T-cell (primary cell): ENCODE measurements around the gene TPRG1L. TPM values are rescaled to one million over a fixed set of nuclear protein-coding genes. Genes with fewer than 3 reads are reported as not detected.

Source experiments
- ATAC-seq, 4 experiments: fragments of 200-7000 bp in 3 of 4; fragments of 150-1000 bp in 1 of 4; cut with Tn5 transposase; replicated peaks in 1 of 4; 1 replicate in 3 of 4; 2 replicates in 1 of 4; pipeline ENCODE4 v1.10.0; 2021; ENCODE audit warnings: moderate library complexity in 3 of 4, mild to moderate bottlenecking in 2 of 4, moderate number of reproducible peaks in 1 of 4
- CTCF ChIA-PET, 2 donors: fragments of 300-600 bp; sonication (Branson Sonifier 250); formaldehyde crosslinking; loops; one replicate each; lab custom pipeline; 2022; ENCODE audit warnings: antibody characterized with exemption in 2 of 2; lab: Charles Lee
- POLR2A ChIA-PET, 2 donors: fragments of 300-600 bp; sonication (Branson Sonifier 250); formaldehyde crosslinking; loops; one replicate each; lab custom pipeline; 2022; ENCODE audit warnings: antibody characterized with exemption in 2 of 2; lab: Charles Lee
- DNase-seq, 35 experiments: peaks; one replicate each; pipeline versions ENCODE4 v3.0.0 to v3.0.0-alpha.2; 2013 to 2023
- H3K27ac ChIP-seq: one replicate; pipeline ENCODE4 v1.5.1; 2013; ENCODE audit warnings: low read length
- H3K27me3 ChIP-seq, 2 experiments: replicated peaks in 1 of 2; 1 replicate in 1 of 2; 2 replicates in 1 of 2; pipeline versions ENCODE4 v1.6.1 to v1.7.0; 2013; ENCODE audit warnings: low read length in 1 of 2, mixed read lengths in 1 of 2; ENCODE audit not compliant: control insufficient read depth in 2 of 2, insufficient read depth in 2 of 2; ENCODE audit errors: extremely low read depth in 1 of 2
- H3K36me3 ChIP-seq, 2 donors: 1 replicate in 1 of 2; 2 replicates in 1 of 2; pipeline versions ENCODE4 v1.6.1 to v1.7.0; 2013; ENCODE audit warnings: low read length in 1 of 2; ENCODE audit not compliant: control insufficient read depth in 2 of 2, insufficient read depth in 1 of 2; ENCODE audit errors: extremely low read depth in 1 of 2
- H3K4me1 ChIP-seq, 2 experiments: 1 replicate in 1 of 2; 2 replicates in 1 of 2; pipeline versions ENCODE4 v1.6.1 to v1.7.0; 2013; ENCODE audit warnings: low read length in 2 of 2, mixed read lengths in 1 of 2; ENCODE audit not compliant: insufficient read depth in 2 of 2, control insufficient read depth in 1 of 2; ENCODE audit errors: extremely low read depth in 1 of 2
- H3K4me3 ChIP-seq, 2 donors: 1 replicate in 1 of 2; 2 replicates in 1 of 2; pipeline versions ENCODE4 v1.5.1 to v1.7.0; 2013; ENCODE audit warnings: mild to moderate bottlenecking in 2 of 2, low read length in 1 of 2, moderate library complexity in 1 of 2; ENCODE audit not compliant: control insufficient read depth in 1 of 2; ENCODE audit errors: extremely low read depth in 1 of 2
- H3K9me3 ChIP-seq: 2 replicates; pipeline ENCODE4 v1.7.0; 2013
- H3K27ac Mint-ChIP-seq, 2 donors: one replicate each; pipeline ENCODE4 v1.8.0; 2020 to 2021; ENCODE audit warnings: mild to moderate bottlenecking in 2 of 2, mixed read lengths in 2 of 2
- H3K27me3 Mint-ChIP-seq, 2 donors: one replicate each; pipeline ENCODE4 v1.8.0; 2021 to 2022; ENCODE audit warnings: mixed read lengths in 2 of 2
- H3K36me3 Mint-ChIP-seq: one replicate; pipeline ENCODE4 v1.8.0; 2021; ENCODE audit warnings: mixed read lengths
- H3K4me1 Mint-ChIP-seq, 3 donors: one replicate each; pipeline ENCODE4 v1.8.0; 2020 to 2022; ENCODE audit warnings: mixed read lengths in 3 of 3, mild to moderate bottlenecking in 1 of 3
- H3K4me3 Mint-ChIP-seq, 3 donors: one replicate each; pipeline ENCODE4 v1.8.0; 2020 to 2022; ENCODE audit warnings: mild to moderate bottlenecking in 3 of 3, mixed read lengths in 3 of 3, moderate library complexity in 3 of 3
- H3K9me3 Mint-ChIP-seq, 3 donors: one replicate each; pipeline ENCODE4 v1.8.0; 2020 to 2022; ENCODE audit warnings: mixed read lengths in 3 of 3
- WGBS: methylation state at CpG from one replicate; pipeline ENCODE4 v1.1.5; 2013; ENCODE audit warnings: missing lambda C conversion rate; ENCODE audit not compliant: insufficient coverage; 5-methylcytosine and 5-hydroxymethylcytosine counted together
- total RNA-seq, 35 experiments: library from RNA in 6 of 35; stranded (reverse) in 6 of 35; fragments of 120-200 nt in 1 of 35; gene quantifications; one replicate each; pipeline versions ENCODE4 v1.2.1 to v1.2.4 and lab custom pipeline; 2013 to 2026

TPRG1L gene
- total RNA-seq, 5 donors from 2014 or later (not counting 1 experiment from before 2014, with no cell fraction given) = 36.7 to 48.5 (median 45.4) TPM

- POLR2A ChIA-PET = no interaction called here
- CTCF ChIA-PET = no interaction called here
- DNase-seq (peak in 3 of 35 experiments; percentile 26 to 31 (median 27)), ATAC-seq (no peak)
- WGBS = 19% methylated on average over 73 of the region's 83 CpGs
- Histone ChIP-seq H3K9me3 (no peaks in the 10 kb centered on the region), H3K4me3 (peak overlapping the region in 1 of 2 donors; percentile 27), H3K27me3 (peaks cover 10 to 45% of the 10 kb centered on the region in 2 experiments), H3K4me1 (peaks cover 14 to 35% of the 10 kb centered on the region in 2 experiments), H3K36me3 (peaks cover 0 to 10% of the 10 kb centered on the region in 2 donors), H3K27ac (no peak overlapping the region)
- H3K4me3 Mint-ChIP-seq = peak overlapping the region; percentile 50 to 73 (median 56)
- H3K27me3 Mint-ChIP-seq = peaks cover 30 to 44% of the 10 kb centered on the region in 2 donors
- H3K36me3 Mint-ChIP-seq = peaks cover 13% of the 10 kb centered on the region
- no peaks in the 10 kb centered on the region for H3K9me3 Mint-ChIP-seq
- no peak overlapping the region for H3K27ac Mint-ChIP-seq
- H3K4me1 Mint-ChIP-seq = peaks cover 23 to 29% (median 26%) of the 10 kb centered on the region in 3 donors
Observed at GRCh38 chr1:3651026-3651929, 26.5 kb downstream of the TPRG1L start.

- Histone ChIP-seq H3K4me3 (peak within 1 kb of the TSS in 1 of 2 donors; percentile 15), H3K27ac (no peak within 1 kb of the TSS), H3K36me3 (peaks cover 0 to 3% of the 10 kb centered on the region in 2 donors), H3K27me3 (peaks cover 10 to 50% of the 10 kb centered on the region in 2 experiments), H3K9me3 (no peaks in the 10 kb centered on the region), H3K4me1 (peaks cover 14 to 35% of the 10 kb centered on the region in 2 experiments)
- ChIA-PET CTCF (no interaction called here), POLR2A (no interaction called here)
- Mint-ChIP-seq H3K27ac (no peak within 1 kb of the TSS), H3K9me3 (no peaks in the 10 kb centered on the region), H3K27me3 (peaks cover 38 to 49% of the 10 kb centered on the region in 2 donors), H3K4me1 (peaks cover 23 to 29% (median 26%) of the 10 kb centered on the region in 3 donors), H3K4me3 (peak within 1 kb of the TSS; percentile 31 to 73 (median 50)), H3K36me3 (peaks cover 11% of the 10 kb centered on the region)
- ATAC-seq (no peak), DNase-seq (peak in 3 of 35 experiments; percentile 11 to 18 (median 14))
- under 1% methylated on average over 73 of the region's 80 CpGs for WGBS
Observed at GRCh38 chr1:3651930-3652547, 27.2 kb downstream of the TPRG1L start, which contains the start of gene TP73. Gene TP73, plus strand, starts transcription at chr1:3652516. Its CDS starts 29,850 bp downstream, at chr1:3682366.

GRCh38 chr1:3652548-3653285 lies 27.9 kb downstream of the TPRG1L start:
- peaks cover 14 to 35% of the 10 kb centered on the region in 2 experiments for H3K4me1 ChIP-seq
- Mint-ChIP-seq H3K36me3 (peaks cover 4% of the 10 kb centered on the region), H3K9me3 (no peaks in the 10 kb centered on the region), H3K4me1 (peaks cover 20 to 29% (median 24%) of the 10 kb centered on the region in 3 donors), H3K27ac (no peak overlapping the region), H3K4me3 (peak overlapping the region in 1 of 3 donors; percentile 16), H3K27me3 (peaks cover 42 to 54% of the 10 kb centered on the region in 2 donors)
- ChIA-PET POLR2A (no interaction called here), CTCF (no interaction called here)
- peaks cover 10 to 56% of the 10 kb centered on the region in 2 experiments for H3K27me3 ChIP-seq
- ATAC-seq (no peak), DNase-seq (peak in 1 of 35 experiments; percentile 8)
- H3K36me3 ChIP-seq = no peaks in the 10 kb centered on the region
- H3K4me3 ChIP-seq = no peak overlapping the region
- H3K27ac ChIP-seq = no peak overlapping the region
- H3K9me3 ChIP-seq = no peaks in the 10 kb centered on the region
- 6% methylated on average over 59 of the region's 68 CpGs for WGBS

- no peaks in the 10 kb centered on the region for H3K36me3 Mint-ChIP-seq
- no peak overlapping the region for H3K27ac ChIP-seq
- H3K9me3 ChIP-seq = no peaks in the 10 kb centered on the region
- ChIA-PET CTCF (no interaction called here), POLR2A (no interaction called here)
- no peak overlapping the region for H3K27ac Mint-ChIP-seq
- no peaks in the 10 kb centered on the region for H3K9me3 Mint-ChIP-seq
- H3K4me3 Mint-ChIP-seq = peak overlapping the region in 1 of 3 donors; percentile 16
- WGBS = 30% methylated on average over 10 of the region's 10 CpGs
- H3K27me3 Mint-ChIP-seq = peaks cover 47 to 59% of the 10 kb centered on the region in 2 donors
- H3K4me3 ChIP-seq = peak overlapping the region in 1 of 2 donors; percentile 15
- peaks cover 15 to 23% (median 18%) of the 10 kb centered on the region in 3 donors for H3K4me1 Mint-ChIP-seq
- no peak for ATAC-seq
- H3K36me3 ChIP-seq = no peaks in the 10 kb centered on the region
- peaks cover 12 to 61% of the 10 kb centered on the region in 2 experiments for H3K27me3 ChIP-seq
- no peak for DNase-seq
- peaks cover 12 to 35% of the 10 kb centered on the region in 2 experiments for H3K4me1 ChIP-seq
Observed at GRCh38 chr1:3653286-3653618, 28.4 kb downstream of the TPRG1L start.

GRCh38 chr1:3654549-3655281 lies 29.9 kb downstream of the TPRG1L start:
- H3K27ac Mint-ChIP-seq = no peak overlapping the region

More at GRCh38 chr1:3654549-3655281, 29.9 kb downstream of the TPRG1L start:
- no peak overlapping the region for H3K4me3 ChIP-seq
- Mint-ChIP-seq H3K4me3 (no peak overlapping the region), H3K4me1 (peaks cover 5 to 13% (median 8%) of the 10 kb centered on the region in 3 donors), H3K27me3 (peaks cover 55 to 62% of the 10 kb centered on the region in 2 donors), H3K36me3 (no peaks in the 10 kb centered on the region), H3K9me3 (no peaks in the 10 kb centered on the region)
- CTCF ChIA-PET = no interaction called here
- H3K27ac ChIP-seq = no peak overlapping the region
- no peak for DNase-seq
- ATAC-seq = no peak
- POLR2A ChIA-PET = no interaction called here
- H3K9me3 ChIP-seq = no peaks in the 10 kb centered on the region
- H3K27me3 ChIP-seq = peaks cover 14 to 63% of the 10 kb centered on the region in 2 experiments
- H3K4me1 ChIP-seq = peaks cover 4 to 26% of the 10 kb centered on the region in 2 experiments
- H3K36me3 ChIP-seq = no peaks in the 10 kb centered on the region
- WGBS = 90% methylated on average over 18 of the region's 22 CpGs
